Effector memory CD4-positive, alpha-beta T cell (primary cell): ENCODE data around the gene PAQR4.
"Not testable (repeated sequence)": the region's sequence is repeated elsewhere in the genome, so short reads cannot be mapped to it uniquely, and the experiment has no call there.

Experiments used
- DNase-seq, 3 donors: peaks; one replicate each; pipeline ENCODE4 v3.0.0-alpha.2; 2020
- H3K27ac ChIP-seq: 2 replicates; pipeline ENCODE4 v1.7.0; 2013; ENCODE audit warnings: mild to moderate bottlenecking, low read length, moderate library complexity; ENCODE audit not compliant: insufficient read depth, poor library complexity, severe bottlenecking
- H3K27me3 ChIP-seq: replicated peaks from 2 replicates; pipeline ENCODE4 v1.7.0; 2013; ENCODE audit warnings: mild to moderate bottlenecking, low read length; ENCODE audit not compliant: insufficient read depth, control insufficient read depth, poor library complexity, severe bottlenecking
- H3K36me3 ChIP-seq: 2 replicates; pipeline ENCODE4 v1.7.0; 2013; ENCODE audit warnings: mild to moderate bottlenecking, low read length, moderate library complexity; ENCODE audit not compliant: control insufficient read depth, insufficient read depth
- H3K4me1 ChIP-seq: 2 replicates; pipeline ENCODE4 v1.7.0; 2013; ENCODE audit warnings: low read length, mild to moderate bottlenecking; ENCODE audit not compliant: control insufficient read depth, insufficient read depth, poor library complexity, severe bottlenecking
- H3K4me3 ChIP-seq: 2 replicates; pipeline ENCODE4 v1.7.0; 2013; ENCODE audit warnings: low read length, low read depth, mild to moderate bottlenecking; ENCODE audit not compliant: insufficient read depth, poor library complexity, severe bottlenecking
- H3K9me3 ChIP-seq: 2 replicates; pipeline ENCODE4 v1.7.0; 2013; ENCODE audit warnings: mild to moderate bottlenecking, low read length, moderate library complexity; ENCODE audit not compliant: control insufficient read depth
- total RNA-seq, 3 donors: gene quantifications; one replicate each; lab custom pipeline; 2026; lab: John Stamatoyannopoulos, UW

PAQR4 gene
- total RNA-seq: 0.96 to 4.7 (median 2.7) reads per million in 3 donors

DNA sequence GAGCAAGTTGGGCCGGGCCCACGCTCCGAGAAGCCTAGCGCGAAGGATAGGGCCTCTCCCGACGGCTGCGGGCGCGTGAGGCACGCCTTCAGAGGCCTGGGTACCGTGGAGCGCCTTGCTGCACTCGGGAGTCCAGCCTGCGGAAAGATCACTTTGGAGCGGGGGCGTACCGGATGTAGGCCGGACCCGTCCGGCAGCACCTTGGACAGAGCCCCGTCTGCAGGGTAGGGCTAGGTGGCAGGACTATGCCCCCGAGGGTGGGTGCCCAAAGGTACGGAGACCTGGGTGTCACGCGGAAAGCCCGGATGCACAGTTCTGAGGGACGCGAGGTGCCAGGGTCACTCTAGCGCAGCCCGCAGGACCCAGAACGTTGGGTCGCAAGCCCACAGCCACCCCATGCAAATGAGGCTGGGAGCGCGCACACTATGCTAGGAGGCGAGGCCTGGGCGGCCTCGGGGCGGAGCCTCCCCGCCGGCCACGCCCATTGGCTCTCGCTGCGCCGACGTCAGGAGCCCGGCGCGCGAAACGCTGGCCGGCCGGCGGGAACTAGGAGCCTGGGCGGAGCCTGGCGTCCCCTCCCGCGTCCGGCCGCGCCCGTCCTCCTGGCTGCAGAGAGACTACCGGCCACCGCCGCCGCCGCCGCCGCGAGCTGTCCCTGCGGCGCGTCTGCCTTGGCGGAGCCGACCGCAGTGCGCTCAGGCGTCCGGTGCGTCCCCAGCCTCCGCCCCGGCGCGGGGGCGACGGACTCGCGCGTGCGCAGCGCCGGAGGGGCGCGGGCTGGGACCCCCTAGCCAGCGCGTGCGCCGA lies at the start of gene PAQR4:
TSS of gene PAQR4 (plus strand) at position 611 of the 807 bp plus-strand sequence. CDS start 327 bp downstream, outside the sequence.
- Histone ChIP-seq H3K9me3 (no peaks in the 10 kb centered on the region), H3K4me3 (peak within 1 kb of the TSS; percentile 54), H3K36me3 (no peaks in the 10 kb centered on the region), H3K27ac (peak within 1 kb of the TSS; percentile 3), H3K4me1 (peaks cover 48% of the 10 kb centered on the region), H3K27me3 (peaks cover 47% of the 10 kb centered on the region)
- peak; percentile 54 to 67 (median 55) for DNase-seq

DNA sequence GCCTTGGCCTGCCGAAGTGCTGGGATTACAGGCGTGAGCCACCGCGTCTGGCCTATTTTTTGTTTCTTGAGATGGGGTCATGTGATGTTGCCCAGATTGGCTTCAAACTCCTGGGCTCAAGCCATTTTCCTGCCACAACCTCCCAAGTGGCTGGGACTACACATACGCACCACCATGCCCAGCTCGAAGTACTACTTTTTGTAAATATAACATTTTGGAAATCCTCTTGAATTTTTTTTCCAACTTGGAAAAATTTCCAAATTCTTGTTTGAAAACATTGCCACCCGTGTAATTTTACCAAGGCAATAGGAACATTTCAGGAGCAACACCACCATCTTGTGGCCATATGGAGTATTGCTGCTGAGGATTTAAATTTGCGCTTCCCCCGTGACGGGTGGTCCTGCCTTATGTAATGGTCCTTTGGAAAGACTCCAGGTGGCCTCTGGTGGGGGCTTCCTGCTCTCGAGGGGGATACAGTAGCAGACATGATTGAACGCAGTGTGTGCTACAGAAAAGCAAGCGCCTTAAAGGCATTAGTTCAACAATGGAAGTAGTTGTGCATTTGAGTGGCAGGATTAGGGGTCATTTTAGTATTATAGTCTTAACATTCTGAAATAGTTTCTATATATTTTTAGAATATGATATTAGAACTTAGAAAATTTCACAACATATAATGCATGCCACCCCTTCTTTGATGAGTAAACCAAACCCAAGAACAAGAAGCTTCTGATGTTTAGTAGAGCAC lies 49.5 kb upstream of the PAQR4 start:
- Histone ChIP-seq H3K4me1 (no peaks in the 10 kb centered on the region), H3K27me3 (no peaks in the 10 kb centered on the region), H3K36me3 (peaks cover 3% of the 10 kb centered on the region), H3K4me3 (no peak overlapping the region), H3K27ac (no peak overlapping the region), H3K9me3 (no peaks in the 10 kb centered on the region)
- peak; percentile 37 to 51 (median 39) for DNase-seq

DNA sequence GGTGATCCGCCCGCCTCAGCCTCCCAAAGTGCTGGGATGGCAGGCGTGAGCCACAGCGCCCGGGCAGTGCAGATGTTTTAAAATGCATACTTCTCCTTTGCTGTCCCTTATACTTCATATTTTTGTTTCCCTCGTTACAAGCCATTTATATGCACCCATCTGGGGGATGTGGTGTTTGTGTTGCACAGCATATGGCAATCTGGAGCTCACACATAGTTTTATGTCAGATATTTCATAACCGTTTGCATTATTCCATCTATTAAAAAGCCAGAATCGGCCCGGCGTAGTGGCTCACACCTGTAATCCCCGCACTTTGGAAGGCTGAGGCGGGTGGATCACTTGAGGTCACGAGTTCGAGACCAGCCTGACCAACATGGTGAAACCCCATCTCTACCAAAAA lies 45.7 kb upstream of the PAQR4 start:
- H3K4me1 ChIP-seq: no peaks in the 10 kb centered on the region
- H3K36me3 ChIP-seq: peaks cover 3% of the 10 kb centered on the region
- H3K27ac ChIP-seq: no peak overlapping the region
- H3K4me3 ChIP-seq: no peak overlapping the region
- no peaks in the 10 kb centered on the region for H3K27me3 ChIP-seq
- no peaks in the 10 kb centered on the region for H3K9me3 ChIP-seq
- DNase-seq: no peak

DNA sequence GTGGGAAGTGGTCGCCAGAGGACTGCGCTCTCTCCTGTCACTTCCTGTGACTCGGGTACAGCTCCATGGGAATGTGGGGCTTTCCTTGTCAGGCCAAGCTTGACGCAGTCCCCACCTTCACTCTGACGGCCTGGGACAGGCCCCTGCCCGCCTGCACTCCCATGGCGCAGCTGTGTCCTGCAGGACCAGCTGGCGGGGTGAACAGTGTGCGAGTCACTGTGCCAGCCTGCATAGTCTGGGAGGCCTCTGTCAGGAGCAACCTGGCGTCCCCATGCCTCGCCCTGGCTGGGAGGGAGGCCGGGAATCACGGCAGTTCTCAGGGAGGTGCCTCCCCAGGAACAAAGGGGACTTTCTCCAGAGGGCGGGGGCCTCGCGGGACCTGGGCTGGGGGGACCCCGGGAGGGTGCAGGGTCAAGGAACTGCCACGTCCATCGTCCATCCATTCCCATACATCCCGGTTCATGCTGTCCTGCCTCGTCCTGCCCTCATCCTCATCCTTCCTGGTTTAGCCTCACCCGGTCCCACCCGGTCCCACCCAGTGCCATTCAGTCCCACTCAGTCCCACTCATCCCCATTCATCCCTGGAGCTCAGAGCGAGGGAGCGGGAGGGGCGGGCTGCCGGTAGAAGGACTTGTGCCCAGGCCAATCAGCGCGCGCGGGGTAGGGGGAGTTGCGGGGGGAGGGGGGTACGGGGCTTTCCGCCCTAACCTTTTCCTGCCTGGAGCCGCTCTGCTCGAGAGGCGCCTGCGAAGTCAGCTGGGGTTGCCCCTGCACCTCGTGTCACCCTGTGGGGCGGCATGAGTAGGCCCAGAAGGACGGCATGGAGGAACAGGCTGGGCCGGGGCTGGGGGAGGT lies 44.0 kb upstream of the PAQR4 start:
- H3K27me3 ChIP-seq: no peaks in the 10 kb centered on the region
- no peaks in the 10 kb centered on the region for H3K9me3 ChIP-seq
- no peak overlapping the region for H3K4me3 ChIP-seq
- H3K36me3 ChIP-seq: peaks cover 9% of the 10 kb centered on the region
- H3K27ac ChIP-seq: no peak overlapping the region
- no peaks in the 10 kb centered on the region for H3K4me1 ChIP-seq
- DNase-seq: no peak

DNA sequence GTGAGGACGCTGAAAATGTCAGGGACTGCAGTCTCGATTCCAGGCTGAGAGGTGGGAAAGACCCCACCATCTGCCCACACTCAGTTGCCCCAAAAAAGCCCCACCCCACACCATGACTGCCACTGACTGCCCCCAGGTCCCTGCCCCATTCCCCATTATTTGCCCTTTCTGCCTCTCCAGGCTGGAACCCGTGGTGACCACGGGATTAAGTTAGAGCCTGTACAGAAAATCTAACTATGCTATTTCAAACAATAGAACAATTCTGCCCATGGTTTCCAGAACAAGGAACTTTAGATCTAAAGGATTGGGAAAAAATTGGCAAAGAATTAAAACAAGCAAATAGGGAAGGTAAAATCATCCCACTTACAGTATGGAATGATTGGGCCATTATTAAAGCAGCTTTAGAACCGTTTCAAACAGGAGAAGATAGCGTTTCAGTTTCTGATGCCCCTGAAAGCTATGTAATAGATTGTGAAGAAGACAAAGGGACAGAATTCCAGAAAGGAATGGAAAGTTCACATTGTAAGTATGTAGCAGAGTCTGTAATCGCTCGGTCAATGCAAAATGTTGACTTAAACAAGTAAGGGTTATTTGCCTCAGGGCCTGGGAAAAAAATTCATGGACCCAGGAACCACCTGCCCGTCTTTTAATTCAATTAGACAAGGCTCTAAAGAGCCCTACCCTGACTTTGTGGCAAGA lies 43.0 kb upstream of the PAQR4 start:
- Histone ChIP-seq H3K9me3 (no peaks in the 10 kb centered on the region), H3K27me3 (no peaks in the 10 kb centered on the region), H3K4me1 (no peaks in the 10 kb centered on the region), H3K36me3 (peaks cover 15% of the 10 kb centered on the region), H3K27ac (no peak overlapping the region), H3K4me3 (no peak overlapping the region)
- DNase-seq: no peak

DNA sequence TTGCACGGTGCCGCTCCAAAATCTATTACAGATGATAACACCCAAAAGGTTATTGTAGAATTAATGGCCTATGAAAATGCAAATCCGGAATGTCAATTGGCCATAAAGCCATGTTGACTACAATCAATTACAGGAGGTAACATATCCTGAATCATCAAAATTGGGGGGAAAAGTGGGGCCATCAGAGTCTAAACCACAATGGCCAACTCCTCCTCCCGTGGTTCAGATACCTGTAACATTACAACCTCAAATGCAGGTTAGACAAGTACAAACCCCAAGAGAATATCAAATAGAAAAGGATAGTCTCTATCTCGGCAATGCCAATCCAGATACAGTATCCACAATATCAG lies 42.5 kb upstream of the PAQR4 start:
- Histone ChIP-seq H3K4me3 (no peak overlapping the region), H3K4me1 (no peaks in the 10 kb centered on the region), H3K27ac (no peak overlapping the region), H3K9me3 (no peaks in the 10 kb centered on the region), H3K36me3 (peaks cover 15% of the 10 kb centered on the region), H3K27me3 (no peaks in the 10 kb centered on the region)
- no peak for DNase-seq

DNA sequence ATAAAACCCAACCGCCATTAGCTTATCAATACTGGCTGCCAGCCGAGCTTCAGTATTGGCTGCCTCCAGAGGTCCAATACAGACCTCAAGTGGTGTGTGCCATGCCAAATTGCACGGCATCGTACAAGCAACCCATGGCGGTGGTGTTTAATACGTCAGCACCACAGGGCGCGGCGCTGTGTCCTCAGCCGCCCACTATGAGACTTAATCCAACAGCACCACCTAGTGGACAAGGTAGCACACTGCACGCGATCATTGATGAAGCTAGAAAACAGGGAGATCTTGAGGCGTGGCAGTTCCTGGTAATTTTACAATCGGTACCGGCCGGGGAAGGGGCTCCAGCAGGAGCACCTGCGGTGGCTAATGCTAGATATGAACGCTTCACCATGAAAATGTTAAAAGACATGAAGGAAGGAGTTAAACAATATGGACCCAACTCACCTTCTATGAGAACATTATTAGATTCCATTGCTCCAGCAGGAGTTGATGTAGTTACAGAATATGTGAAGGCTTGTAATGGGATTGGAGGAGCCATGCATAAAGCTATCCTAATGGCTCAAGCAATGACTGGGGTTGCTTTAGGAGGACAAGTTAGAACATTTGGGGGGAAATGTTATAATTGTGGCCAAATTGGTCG lies 42.0 kb upstream of the PAQR4 start:
- H3K4me3 ChIP-seq: no peak overlapping the region

DNA sequence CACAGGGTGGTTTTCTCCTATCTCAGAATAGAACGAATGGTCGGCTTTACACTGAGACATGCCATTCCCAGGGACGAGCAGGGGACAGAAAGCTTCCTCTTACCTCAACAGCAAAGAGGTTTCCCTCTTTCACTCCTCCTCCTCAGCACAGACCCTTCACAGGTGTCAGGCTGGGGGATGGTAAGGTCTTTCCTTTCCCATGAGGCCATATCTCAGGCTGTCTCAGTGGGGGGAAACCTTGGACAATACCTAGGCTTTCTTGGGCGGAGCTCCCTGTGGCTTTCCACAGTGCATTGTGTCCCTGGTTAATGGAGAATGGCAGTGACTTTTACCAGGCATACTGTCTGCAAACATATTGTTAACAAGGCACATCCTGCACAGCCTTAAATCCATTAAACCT lies 41.0 kb upstream of the PAQR4 start:
- H3K9me3 ChIP-seq, H3K4me1 ChIP-seq, H3K27me3 ChIP-seq, H3K4me3 ChIP-seq, H3K27ac ChIP-seq, DNase-seq: not testable (repeated sequence)
- H3K36me3 ChIP-seq: peaks cover 12% of the 10 kb centered on the region

More for the DNA sequence above, 42.0 kb upstream of the PAQR4 start:
- no peak overlapping the region for H3K27ac ChIP-seq
- no peaks in the 10 kb centered on the region for H3K27me3 ChIP-seq
- peak; percentile 74 to 83 (median 76) for DNase-seq
- no peaks in the 10 kb centered on the region for H3K9me3 ChIP-seq
- peaks cover 15% of the 10 kb centered on the region for H3K36me3 ChIP-seq
- H3K4me1 ChIP-seq: no peaks in the 10 kb centered on the region

DNA sequence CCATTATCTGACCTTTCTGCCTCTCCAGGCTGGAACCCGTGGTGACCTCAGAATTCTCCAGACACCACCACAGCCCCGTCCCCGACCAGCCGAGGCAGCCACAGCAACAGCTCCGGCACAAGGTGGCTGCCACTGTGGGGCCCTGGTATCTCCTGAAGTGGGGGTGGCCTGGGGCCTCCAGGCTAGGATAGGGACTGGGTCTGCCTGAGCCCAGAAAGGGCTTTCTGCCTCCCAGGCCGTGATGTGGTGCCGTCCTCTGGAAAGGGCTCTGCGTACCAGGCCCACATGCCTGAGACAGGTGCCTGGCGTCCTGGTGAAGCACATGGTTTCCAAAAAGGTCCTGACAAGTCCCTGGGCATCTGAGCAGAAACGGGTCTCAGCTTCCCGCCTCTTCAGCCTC lies 40.4 kb upstream of the PAQR4 start:
- no peak for DNase-seq
- Histone ChIP-seq H3K27ac (no peak overlapping the region), H3K4me1 (no peaks in the 10 kb centered on the region), H3K36me3 (peaks cover 12% of the 10 kb centered on the region), H3K9me3 (no peaks in the 10 kb centered on the region), H3K4me3 (no peak overlapping the region), H3K27me3 (no peaks in the 10 kb centered on the region)
